Prostate gland (tissue), 2 donors: ENCODE data around the gene ANKS1B. TPM values are rescaled to one million over a fixed set of nuclear protein-coding genes. Genes with fewer than 3 reads are reported as not detected.

ENCODE experiments used
- DNase-seq: peaks from one replicate; pipeline ENCODE4 v3.0.0-alpha.2; 2019; ENCODE audit warnings: low spot score
- H3K27ac ChIP-seq, 2 donors: fragments of 200-600 bp; sonication (generic); 2 replicates each; pipeline ENCODE4 v1.5.1; 2017 to 2019
- H3K27me3 ChIP-seq: fragments of 200-600 bp; sonication (generic); replicated peaks from 2 replicates; pipeline ENCODE4 v1.5.1; 2019; ENCODE audit not compliant: insufficient read depth
- H3K36me3 ChIP-seq, 2 donors: fragments of 200-600 bp; sonication (generic); 1 replicate in 1 of 2; 2 replicates in 1 of 2; pipeline versions ENCODE4 v1.5.1 to v1.8.1; 2017 to 2019
- H3K4me1 ChIP-seq: fragments of 200-600 bp; sonication (generic); replicated peaks from 2 replicates; pipeline ENCODE4 v1.5.1; 2019
- H3K4me3 ChIP-seq, 2 donors: fragments of 200-600 bp; sonication (generic); 2 replicates each; pipeline ENCODE4 v1.5.1; 2017 to 2019
- H3K9me3 ChIP-seq: fragments of 200-600 bp; sonication (generic); 2 replicates; pipeline ENCODE4 v1.5.1; 2017
- CTCF ChIP-seq, 4 experiments: fragments of 200-600 bp in 2 of 4; fragments of 450-650 bp in 2 of 4; sonication (generic) in 2 of 4; IDR thresholded peaks; 1 replicate in 3 of 4; 2 replicates in 1 of 4; pipeline ENCODE4 v1.5.1; 2016 to 2019; ENCODE audit warnings: antibody characterized with exemption in 4 of 4, mild to moderate bottlenecking in 2 of 4, moderate library complexity in 2 of 4
- POLR2A ChIP-seq: fragments of 450-650 bp; IDR thresholded peaks from one replicate; pipeline ENCODE4 v1.6.1; 2016; ENCODE audit warnings: antibody characterized with exemption, mild to moderate bottlenecking
- POLR2AphosphoS5 ChIP-seq: sonication (generic); formaldehyde crosslinking; IDR thresholded peaks from one replicate; pipeline ENCODE4 v1.6.1; 2017; ENCODE audit warnings: antibody characterized with exemption
- WGBS: methylation state at CpG from one replicate; pipeline ENCODE4 v1.1.5; 2018; 5-methylcytosine and 5-hydroxymethylcytosine counted together
- intact Hi-C: fragments of 100-400 bp; cut with DNase I; formaldehyde crosslinking; loops from one replicate; pipeline ENCODE4 v1.14.2; 2022
- total RNA-seq, 2 donors: library from RNA; depleted of rRNA; stranded (reverse); fragments of >200 nt; gene quantifications; one replicate each; pipeline ENCODE4 v1.1.0, GENCODE V29; 2016

ANKS1B gene
- total RNA-seq, 2 donors from 2014 or later, result 13.0 to 17.4 TPM

- Histone ChIP-seq H3K4me3 (no peak overlapping the region), H3K27ac (no peak overlapping the region), H3K27me3 (no peaks in the 10 kb centered on the region), H3K9me3 (no peaks in the 10 kb centered on the region), H3K4me1 (no peaks in the 10 kb centered on the region), H3K36me3 (no peaks in the 10 kb centered on the region)
- TF ChIP-seq POLR2A, result no peak
- TF ChIP-seq POLR2AphosphoS5, result no peak
- TF ChIP-seq CTCF (IDR thresholded peaks at IDR 0.05), result no peak
- 61% methylated on average over 3 of the region's 3 CpGs for WGBS
- no peak for DNase-seq
- intact Hi-C loops, result no loop called here
Measured at GRCh38 chr12:99235381-99235780, 749.4 kb downstream of the ANKS1B start.

- no peaks in the 10 kb centered on the region for H3K27me3 ChIP-seq
- WGBS, result 80% methylated on average over 1 of the region's 1 CpG
- H3K4me1 ChIP-seq, result no peaks in the 10 kb centered on the region
- TF ChIP-seq CTCF (IDR thresholded peaks at IDR 0.05) (no peak), POLR2AphosphoS5 (no peak), POLR2A (no peak)
- H3K4me3 ChIP-seq, result no peak overlapping the region
- no peak overlapping the region for H3K27ac ChIP-seq
- no peak for DNase-seq
- intact Hi-C loops, result no loop called here
- H3K36me3 ChIP-seq, result no peaks in the 10 kb centered on the region
- no peaks in the 10 kb centered on the region for H3K9me3 ChIP-seq
Measured at GRCh38 chr12:99234702-99235101, 750.0 kb downstream of the ANKS1B start.

GRCh38 chr12:99232324-99232723 lies 752.4 kb downstream of the ANKS1B start:
- no peak for DNase-seq
- Histone ChIP-seq H3K4me3 (no peak overlapping the region), H3K4me1 (no peaks in the 10 kb centered on the region), H3K27ac (no peak overlapping the region), H3K36me3 (no peaks in the 10 kb centered on the region), H3K9me3 (no peaks in the 10 kb centered on the region), H3K27me3 (no peaks in the 10 kb centered on the region)
- 51% methylated on average over 4 of the region's 4 CpGs for WGBS
- intact Hi-C loops, result no loop called here
- TF ChIP-seq CTCF (IDR thresholded peaks at IDR 0.05), result no peak
- TF ChIP-seq POLR2A, result no peak
- TF ChIP-seq POLR2AphosphoS5, result no peak

- Histone ChIP-seq H3K27ac (no peak overlapping the region), H3K9me3 (no peaks in the 10 kb centered on the region), H3K4me1 (no peaks in the 10 kb centered on the region), H3K36me3 (no peaks in the 10 kb centered on the region), H3K4me3 (no peak overlapping the region), H3K27me3 (no peaks in the 10 kb centered on the region)
- intact Hi-C loops, result no loop called here
- 44% methylated on average over 1 of the region's 1 CpG for whole genome bisulfite sequencing
- TF ChIP-seq CTCF (IDR thresholded peaks at IDR 0.05) (no peak), POLR2AphosphoS5 (no peak), POLR2A (no peak)
- DNase-seq, result no peak
Measured at GRCh38 chr12:99231031-99231430, 753.7 kb downstream of the ANKS1B start.

GRCh38 chr12:99224237-99224636 lies 760.5 kb downstream of the ANKS1B start:
- Histone ChIP-seq H3K4me1 (no peaks in the 10 kb centered on the region), H3K9me3 (no peaks in the 10 kb centered on the region), H3K4me3 (no peak overlapping the region), H3K27me3 (no peaks in the 10 kb centered on the region), H3K36me3 (no peaks in the 10 kb centered on the region), H3K27ac (no peak overlapping the region)
- WGBS, result 69% methylated on average over 5 of the region's 5 CpGs
- intact Hi-C loops, result no loop called here
- TF ChIP-seq POLR2A, result no peak
- TF ChIP-seq POLR2AphosphoS5, result no peak
- no peak for TF ChIP-seq CTCF (IDR thresholded peaks at IDR 0.05)
- DNase-seq, result no peak
